ENCODE data around the gene KLHL7.
"Not testable (repeated sequence)": the region's sequence is repeated elsewhere in the genome, so short reads cannot be mapped to it uniquely, and the experiment has no call there.

The KLHL7 gene

GRCh38 chr7:23183279-23184012 is 77.9 kb downstream of the KLHL7 start:
- DNase-seq, result no peak

- DNase-seq, result no peak
Observed at GRCh38 chr7:23184291-23184690, 78.7 kb downstream of the KLHL7 start.

GRCh38 chr7:23184709-23185359 is 79.2 kb downstream of the KLHL7 start:
- peak; percentile 60 for DNase-seq

GRCh38 chr7:23185980-23186379 is 80.4 kb downstream of the KLHL7 start:
- no peak for DNase-seq

GRCh38 chr7:23191022-23191421 is 85.4 kb downstream of the KLHL7 start:
- DNase-seq, result no peak

- not testable (repeated sequence) for DNase-seq
Observed at GRCh38 chr7:23193650-23194227, 88.2 kb downstream of the KLHL7 start.

- no peak for DNase-seq
Observed at GRCh38 chr7:23196306-23196705, 90.7 kb downstream of the KLHL7 start.

- not testable (repeated sequence) for DNase-seq
Observed at GRCh38 chr7:23197745-23198144, 92.2 kb downstream of the KLHL7 start.

GRCh38 chr7:23200331-23200730 is 94.7 kb downstream of the KLHL7 start:
- DNase-seq, result no peak

- DNase-seq, result no peak
Observed at GRCh38 chr7:23204241-23204640, 98.7 kb downstream of the KLHL7 start.

- DNase-seq, result no peak
Observed at GRCh38 chr7:23205577-23205908, 100.0 kb downstream of the KLHL7 start.

- DNase-seq, result peak; percentile 27
Observed at GRCh38 chr7:23205909-23206767, 100.6 kb downstream of the KLHL7 start.

- no peak for DNase-seq
Observed at GRCh38 chr7:23207021-23207420, 101.4 kb downstream of the KLHL7 start.

GRCh38 chr7:23207884-23208283 is 102.3 kb downstream of the KLHL7 start:
- DNase-seq, result no peak

GRCh38 chr7:23208316-23208715 is 102.7 kb downstream of the KLHL7 start:
- DNase-seq, result no peak

GRCh38 chr7:23210506-23210905 is 104.9 kb downstream of the KLHL7 start:
- DNase-seq, result no peak

GRCh38 chr7:23211589-23211988 is 106.0 kb downstream of the KLHL7 start:
- no peak for DNase-seq

GRCh38 chr7:23212395-23212794 is 106.8 kb downstream of the KLHL7 start:
- no peak for DNase-seq

- DNase-seq, result no peak
Observed at GRCh38 chr7:23212841-23213240, 107.3 kb downstream of the KLHL7 start.

GRCh38 chr7:23213755-23214154 is 108.2 kb downstream of the KLHL7 start:
- no peak for DNase-seq

GRCh38 chr7:23214423-23214822 is 108.8 kb downstream of the KLHL7 start:
- no peak for DNase-seq

- no peak for DNase-seq
Observed at GRCh38 chr7:23214938-23215337, 109.4 kb downstream of the KLHL7 start.

- DNase-seq, result no peak
Observed at GRCh38 chr7:23216021-23216420, 110.4 kb downstream of the KLHL7 start.

Measured in fibroblast of skin of right biceps (primary cell).